SK-N-SH treated with all-trans-retinoic acid at 6 μM for 48 hours (cell line): ENCODE measurements around the gene GET4.

Experiments used
- ATAC-seq: fragments of 200-7000 bp; cut with Tn5 transposase; 3 replicates; pipeline ENCODE4 v1.9.1; 2020; ENCODE audit warnings: mild to moderate bottlenecking, moderate library complexity
- ARNTL ChIP-seq: fragments of 450-650 bp; formaldehyde crosslinking; IDR thresholded peaks from 2 replicates; pipeline ENCODE4 v1.5.0; 2020; ENCODE audit warnings: low read depth, mild to moderate bottlenecking, moderate library complexity, borderline replicate concordance
- BACH2 ChIP-seq: fragments of 250-450 bp; sonication (Bioruptor Pico); IDR thresholded peaks from 2 replicates; pipeline ENCODE4 v1.9.0; 2021; ENCODE audit warnings: mild to moderate bottlenecking, borderline replicate concordance
- CSDC2 ChIP-seq: fragments of 250-450 bp; sonication (Bioruptor Pico); IDR thresholded peaks from 2 replicates; pipeline ENCODE4 v1.5.0; 2020; ENCODE audit warnings: mild to moderate bottlenecking, moderate library complexity
- ESRRG ChIP-seq: fragments of 250-450 bp; sonication (Bioruptor Pico); IDR thresholded peaks from 2 replicates; pipeline ENCODE4 v1.6.1; 2021; ENCODE audit warnings: mild to moderate bottlenecking
- GLIS3 ChIP-seq: fragments of 250-450 bp; sonication (Bioruptor Pico); IDR thresholded peaks from 2 replicates; pipeline ENCODE4 v1.5.0; 2020; ENCODE audit warnings: mild to moderate bottlenecking, moderate library complexity
- ISL1 ChIP-seq: fragments of 250-450 bp; sonication (Bioruptor Pico); IDR thresholded peaks from 2 replicates; pipeline ENCODE4 v2.1.2; 2022; ENCODE audit warnings: mild to moderate bottlenecking, moderate library complexity
- OSR1 ChIP-seq: fragments of 250-450 bp; sonication (Bioruptor Pico); IDR thresholded peaks from 2 replicates; pipeline ENCODE4 v1.8.0; 2022; ENCODE audit warnings: moderate library complexity, mild to moderate bottlenecking, inconsistent platforms
- PATZ1 ChIP-seq: fragments of 250-450 bp; sonication (Bioruptor Pico); IDR thresholded peaks from 2 replicates; pipeline ENCODE4 v1.8.0; 2020; ENCODE audit warnings: mild to moderate bottlenecking, moderate library complexity, borderline replicate concordance
- POU6F1 ChIP-seq: fragments of 250-450 bp; sonication (Bioruptor Pico); IDR thresholded peaks from 2 replicates; pipeline ENCODE4 v1.8.0; 2021; ENCODE audit warnings: low read depth, mild to moderate bottlenecking, moderate library complexity, borderline replicate concordance
- PPARA ChIP-seq: fragments of 250-450 bp; sonication (Bioruptor Pico); IDR thresholded peaks from 2 replicates; pipeline ENCODE4 v1.5.0; 2020; ENCODE audit warnings: mild to moderate bottlenecking, borderline replicate concordance
- SNAI2 ChIP-seq: fragments of 250-450 bp; sonication (Bioruptor Pico); IDR thresholded peaks from 2 replicates; pipeline ENCODE4 v1.5.0; 2020; ENCODE audit warnings: mild to moderate bottlenecking, moderate library complexity
- TCF4 ChIP-seq: fragments of 250-450 bp; sonication (Bioruptor Pico); IDR thresholded peaks from 2 replicates; pipeline ENCODE4 v1.8.0; 2021; ENCODE audit warnings: mild to moderate bottlenecking, moderate library complexity, borderline replicate concordance
- ZC3H10 ChIP-seq: fragments of 250-450 bp; sonication (Bioruptor Pico); IDR thresholded peaks from 2 replicates; pipeline ENCODE4 v1.5.1; 2021; ENCODE audit warnings: mild to moderate bottlenecking, moderate library complexity
- ZFP3 ChIP-seq: fragments of 250-450 bp; sonication (Bioruptor Pico); IDR thresholded peaks from 2 replicates; pipeline ENCODE4 v1.5.0; 2020; ENCODE audit warnings: mild to moderate bottlenecking, moderate library complexity
- ZFP30 ChIP-seq: fragments of 450-650 bp; formaldehyde crosslinking; IDR thresholded peaks from 2 replicates; pipeline ENCODE4 v1.5.0; 2022; ENCODE audit warnings: mild to moderate bottlenecking, moderate library complexity
- ZNF565 ChIP-seq: fragments of 450-650 bp; formaldehyde crosslinking; conservative IDR thresholded peaks from 2 replicates; pipeline ENCODE4 v1.5.0; 2020; ENCODE audit warnings: low read depth, mild to moderate bottlenecking, moderate library complexity
- ZNF70 ChIP-seq: fragments of 450-650 bp; formaldehyde crosslinking; IDR thresholded peaks from 2 replicates; pipeline ENCODE4 v1.5.0; 2020; ENCODE audit warnings: mild to moderate bottlenecking, moderate library complexity
- ZNF8 ChIP-seq: fragments of 450-650 bp; formaldehyde crosslinking; IDR thresholded peaks from 2 replicates; pipeline ENCODE4 v1.5.0; 2020; ENCODE audit warnings: mild to moderate bottlenecking, moderate library complexity
- TF ChIP-seq, protein P1 (sequence below): fragments of 250-450 bp; sonication (Bioruptor Pico); IDR thresholded peaks from 2 replicates; pipeline ENCODE4 v1.5.1; 2020; ENCODE audit warnings: low read depth, mild to moderate bottlenecking, moderate library complexity
- TF ChIP-seq, protein P2 (sequence below): fragments of 250-450 bp; sonication (Bioruptor Pico); IDR thresholded peaks from 2 replicates; pipeline ENCODE4 v1.5.0; 2020; ENCODE audit warnings: mild to moderate bottlenecking, moderate library complexity
- TF ChIP-seq, protein P3 (sequence below): fragments of 250-450 bp; sonication (Bioruptor Pico); IDR thresholded peaks from 2 replicates; pipeline ENCODE4 v1.5.1; 2021; ENCODE audit warnings: mild to moderate bottlenecking, moderate library complexity

GET4 gene

DNA sequence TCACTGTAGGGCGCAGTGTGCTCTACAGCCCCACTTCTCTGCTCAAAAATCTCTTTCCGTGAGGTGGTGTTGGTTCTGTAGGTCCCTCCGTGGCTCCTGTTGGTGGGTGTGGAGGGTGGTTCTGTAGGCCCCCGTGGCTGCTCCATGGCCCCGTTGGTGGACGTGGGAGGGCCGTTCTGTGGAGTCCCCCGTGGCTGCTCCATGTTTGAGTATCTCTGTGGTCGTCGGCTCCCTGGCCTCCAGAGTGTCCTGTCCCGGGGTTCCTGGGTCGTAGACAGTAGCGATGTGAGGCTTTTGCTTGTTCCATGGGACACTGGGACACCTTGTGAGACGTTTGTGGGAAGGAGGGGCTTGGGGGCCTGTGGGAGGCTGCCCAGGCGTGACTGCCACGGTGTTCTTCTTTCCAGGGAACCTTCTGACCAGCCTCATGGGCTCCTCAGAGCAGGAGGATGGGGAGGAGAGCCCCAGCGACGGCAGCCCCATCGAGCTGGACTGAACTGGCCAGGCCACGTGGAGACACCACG is 18.6 kb downstream of the GET4 start:
- ATAC-seq, result no peak
- no peak for TF ChIP-seq BACH2
- no peak for TF ChIP-seq ZNF70
- TF ChIP-seq CSDC2 (CRISPR knock-in tag), result no peak
- no peak for TF ChIP-seq ZC3H10 (CRISPR knock-in tag)
- TF ChIP-seq SNAI2 (CRISPR knock-in tag), result no peak
- TF ChIP-seq ESRRG, result no peak
- no peak for TF ChIP-seq TCF4 (CRISPR knock-in tag)
- no peak for TF ChIP-seq POU6F1 (CRISPR knock-in tag)
- TF ChIP-seq, all 23 proteins: peak for 0

- no peak for ATAC-seq
- TF ChIP-seq ZNF565, result no peak
- no peak for TF ChIP-seq ISL1
- no peak for TF ChIP-seq ARNTL (CRISPR knock-in tag)
- TF ChIP-seq ZFP30, result no peak
- no peak for TF ChIP-seq ESRRG
- no peak for TF ChIP-seq OSR1 (CRISPR knock-in tag)
- TF ChIP-seq BACH2, result no peak
- TF ChIP-seq ZNF8 (CRISPR knock-in tag), result no peak
- no peak for TF ChIP-seq ZC3H10 (CRISPR knock-in tag)
- no peak for TF ChIP-seq TCF4 (CRISPR knock-in tag)
- TF ChIP-seq PATZ1 (CRISPR knock-in tag), result no peak
- TF ChIP-seq, protein P1, sequence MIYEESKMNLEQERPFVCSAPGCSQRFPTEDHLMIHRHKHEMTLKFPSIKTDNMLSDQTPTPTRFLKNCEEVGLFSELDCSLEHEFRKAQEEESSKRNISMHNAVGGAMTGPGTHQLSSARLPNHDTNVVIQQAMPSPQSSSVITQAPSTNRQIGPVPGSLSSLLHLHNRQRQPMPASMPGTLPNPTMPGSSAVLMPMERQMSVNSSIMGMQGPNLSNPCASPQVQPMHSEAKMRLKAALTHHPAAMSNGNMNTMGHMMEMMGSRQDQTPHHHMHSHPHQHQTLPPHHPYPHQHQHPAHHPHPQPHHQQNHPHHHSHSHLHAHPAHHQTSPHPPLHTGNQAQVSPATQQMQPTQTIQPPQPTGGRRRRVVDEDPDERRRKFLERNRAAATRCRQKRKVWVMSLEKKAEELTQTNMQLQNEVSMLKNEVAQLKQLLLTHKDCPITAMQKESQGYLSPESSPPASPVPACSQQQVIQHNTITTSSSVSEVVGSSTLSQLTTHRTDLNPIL, result no peak
- TF ChIP-seq, protein P2, sequence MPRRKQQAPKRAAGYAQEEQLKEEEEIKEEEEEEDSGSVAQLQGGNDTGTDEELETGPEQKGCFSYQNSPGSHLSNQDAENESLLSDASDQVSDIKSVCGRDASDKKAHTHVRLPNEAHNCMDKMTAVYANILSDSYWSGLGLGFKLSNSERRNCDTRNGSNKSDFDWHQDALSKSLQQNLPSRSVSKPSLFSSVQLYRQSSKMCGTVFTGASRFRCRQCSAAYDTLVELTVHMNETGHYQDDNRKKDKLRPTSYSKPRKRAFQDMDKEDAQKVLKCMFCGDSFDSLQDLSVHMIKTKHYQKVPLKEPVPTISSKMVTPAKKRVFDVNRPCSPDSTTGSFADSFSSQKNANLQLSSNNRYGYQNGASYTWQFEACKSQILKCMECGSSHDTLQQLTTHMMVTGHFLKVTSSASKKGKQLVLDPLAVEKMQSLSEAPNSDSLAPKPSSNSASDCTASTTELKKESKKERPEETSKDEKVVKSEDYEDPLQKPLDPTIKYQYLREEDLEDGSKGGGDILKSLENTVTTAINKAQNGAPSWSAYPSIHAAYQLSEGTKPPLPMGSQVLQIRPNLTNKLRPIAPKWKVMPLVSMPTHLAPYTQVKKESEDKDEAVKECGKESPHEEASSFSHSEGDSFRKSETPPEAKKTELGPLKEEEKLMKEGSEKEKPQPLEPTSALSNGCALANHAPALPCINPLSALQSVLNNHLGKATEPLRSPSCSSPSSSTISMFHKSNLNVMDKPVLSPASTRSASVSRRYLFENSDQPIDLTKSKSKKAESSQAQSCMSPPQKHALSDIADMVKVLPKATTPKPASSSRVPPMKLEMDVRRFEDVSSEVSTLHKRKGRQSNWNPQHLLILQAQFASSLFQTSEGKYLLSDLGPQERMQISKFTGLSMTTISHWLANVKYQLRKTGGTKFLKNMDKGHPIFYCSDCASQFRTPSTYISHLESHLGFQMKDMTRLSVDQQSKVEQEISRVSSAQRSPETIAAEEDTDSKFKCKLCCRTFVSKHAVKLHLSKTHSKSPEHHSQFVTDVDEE (CRISPR knock-in tag), result no peak
- no peak for TF ChIP-seq GLIS3
- no peak for TF ChIP-seq PPARA (CRISPR knock-in tag)
- TF ChIP-seq ZFP3 (CRISPR knock-in tag), result no peak
Observed at GRCh38 chr7:895451-896052, 19.2 kb downstream of the GET4 start.

- no peak for ATAC-seq
- no peak for TF ChIP-seq ZC3H10 (CRISPR knock-in tag)
- no peak for TF ChIP-seq ARNTL (CRISPR knock-in tag)
- TF ChIP-seq, protein P3, sequence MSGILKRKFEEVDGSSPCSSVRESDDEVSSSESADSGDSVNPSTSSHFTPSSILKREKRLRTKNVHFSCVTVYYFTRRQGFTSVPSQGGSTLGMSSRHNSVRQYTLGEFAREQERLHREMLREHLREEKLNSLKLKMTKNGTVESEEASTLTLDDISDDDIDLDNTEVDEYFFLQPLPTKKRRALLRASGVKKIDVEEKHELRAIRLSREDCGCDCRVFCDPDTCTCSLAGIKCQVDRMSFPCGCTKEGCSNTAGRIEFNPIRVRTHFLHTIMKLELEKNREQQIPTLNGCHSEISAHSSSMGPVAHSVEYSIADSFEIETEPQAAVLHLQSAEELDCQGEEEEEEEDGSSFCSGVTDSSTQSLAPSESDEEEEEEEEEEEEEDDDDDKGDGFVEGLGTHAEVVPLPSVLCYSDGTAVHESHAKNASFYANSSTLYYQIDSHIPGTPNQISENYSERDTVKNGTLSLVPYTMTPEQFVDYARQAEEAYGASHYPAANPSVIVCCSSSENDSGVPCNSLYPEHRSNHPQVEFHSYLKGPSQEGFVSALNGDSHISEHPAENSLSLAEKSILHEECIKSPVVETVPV (CRISPR knock-in tag), result no peak
- TF ChIP-seq ZFP3 (CRISPR knock-in tag), result no peak
- TF ChIP-seq OSR1 (CRISPR knock-in tag), result no peak
- no peak for TF ChIP-seq ESRRG
- no peak for TF ChIP-seq POU6F1 (CRISPR knock-in tag)
- TF ChIP-seq ZNF565, result no peak
- TF ChIP-seq, protein P2 (CRISPR knock-in tag), result no peak
- no peak for TF ChIP-seq TCF4 (CRISPR knock-in tag)
Observed at GRCh38 chr7:896346-897075, 20.2 kb downstream of the GET4 start.
